ENCODE results near the gene DICER1. TPM values are rescaled to one million over a fixed set of nuclear protein-coding genes. Genes with fewer than 3 reads are reported as not detected.

DICER1 gene
- total RNA-seq, 1 donor from 2014 or later = 66.4 TPM

DNA sequence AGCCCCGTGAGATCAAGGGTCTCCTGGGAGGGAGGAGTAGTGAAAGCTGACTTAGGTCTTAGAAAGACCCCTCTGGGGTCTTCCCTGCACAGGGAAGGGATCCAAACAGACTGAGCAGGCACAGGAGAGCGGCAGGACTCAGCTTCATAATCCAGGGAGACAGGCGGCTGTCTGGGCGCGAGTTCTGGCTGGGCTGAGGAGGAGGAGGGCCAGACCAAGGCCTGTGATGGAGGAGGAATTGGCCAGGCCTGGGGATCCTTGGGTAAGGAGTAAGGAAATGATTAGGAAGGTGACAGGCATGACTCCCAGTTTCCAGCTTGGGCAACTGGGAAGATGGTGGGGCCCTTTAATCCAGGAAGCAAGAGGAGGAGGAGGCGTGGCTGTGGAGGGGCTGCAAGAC is 93.1 kb downstream of the DICER1 start:
- Histone ChIP-seq H3K9me3 (no peaks in the 10 kb centered on the region), H3K27me3 (ENCODE audit: low read depth) (no peaks in the 10 kb centered on the region), H3K4me3 (no peak overlapping the region), H3K36me3 (no peaks in the 10 kb centered on the region), H3K4me1 (no peaks in the 10 kb centered on the region), H3K27ac (no peak overlapping the region)
- DNase-seq = no peak
- intact Hi-C loops (cut with DNase I) = no loop called here
- no peak for ATAC-seq
- TF ChIP-seq, protein P1, sequence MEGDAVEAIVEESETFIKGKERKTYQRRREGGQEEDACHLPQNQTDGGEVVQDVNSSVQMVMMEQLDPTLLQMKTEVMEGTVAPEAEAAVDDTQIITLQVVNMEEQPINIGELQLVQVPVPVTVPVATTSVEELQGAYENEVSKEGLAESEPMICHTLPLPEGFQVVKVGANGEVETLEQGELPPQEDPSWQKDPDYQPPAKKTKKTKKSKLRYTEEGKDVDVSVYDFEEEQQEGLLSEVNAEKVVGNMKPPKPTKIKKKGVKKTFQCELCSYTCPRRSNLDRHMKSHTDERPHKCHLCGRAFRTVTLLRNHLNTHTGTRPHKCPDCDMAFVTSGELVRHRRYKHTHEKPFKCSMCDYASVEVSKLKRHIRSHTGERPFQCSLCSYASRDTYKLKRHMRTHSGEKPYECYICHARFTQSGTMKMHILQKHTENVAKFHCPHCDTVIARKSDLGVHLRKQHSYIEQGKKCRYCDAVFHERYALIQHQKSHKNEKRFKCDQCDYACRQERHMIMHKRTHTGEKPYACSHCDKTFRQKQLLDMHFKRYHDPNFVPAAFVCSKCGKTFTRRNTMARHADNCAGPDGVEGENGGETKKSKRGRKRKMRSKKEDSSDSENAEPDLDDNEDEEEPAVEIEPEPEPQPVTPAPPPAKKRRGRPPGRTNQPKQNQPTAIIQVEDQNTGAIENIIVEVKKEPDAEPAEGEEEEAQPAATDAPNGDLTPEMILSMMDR (IDR thresholded peaks at IDR 0.05) = no peak

DNA sequence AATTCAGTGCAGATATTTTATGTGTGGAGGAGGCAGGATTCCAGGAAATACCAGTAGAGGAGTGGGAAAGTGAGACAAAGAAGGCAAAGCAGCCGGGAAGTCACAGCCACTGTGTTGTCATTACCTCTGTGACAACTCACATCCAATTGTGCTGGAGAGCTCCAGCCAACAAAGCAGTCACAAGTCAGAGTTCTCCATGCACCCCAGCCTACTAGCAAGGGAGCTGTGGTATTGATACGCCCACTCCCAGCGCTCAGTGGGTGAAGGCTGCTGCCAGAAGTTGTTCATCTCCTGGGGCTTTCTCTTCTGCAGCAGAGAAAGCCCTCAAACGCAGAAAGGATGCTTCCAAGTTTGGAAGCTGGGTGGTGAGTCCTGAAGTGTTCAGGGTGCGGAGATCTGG is 93.9 kb downstream of the DICER1 start:
- no peak for DNase-seq
- no peak for ATAC-seq
- H3K4me1 ChIP-seq = no peaks in the 10 kb centered on the region

GRCh38 chr14:95062946-95063345 is 94.4 kb downstream of the DICER1 start:
- ATAC-seq (no peak), DNase-seq (no peak)
- no peak overlapping the region for H3K4me3 ChIP-seq
- H3K4me1 ChIP-seq = no peaks in the 10 kb centered on the region
- TF ChIP-seq, protein P1 (IDR thresholded peaks at IDR 0.05) = no peak
- H3K36me3 ChIP-seq = no peaks in the 10 kb centered on the region
- intact Hi-C loops (cut with DNase I) = no loop called here
- H3K27me3 ChIP-seq (ENCODE audit: low read depth) = no peaks in the 10 kb centered on the region
- no peaks in the 10 kb centered on the region for H3K9me3 ChIP-seq
- H3K27ac ChIP-seq = no peak overlapping the region

More for the DNA sequence above, 93.9 kb downstream of the DICER1 start:
- TF ChIP-seq, protein P1 (IDR thresholded peaks at IDR 0.05) = no peak
- Histone ChIP-seq H3K36me3 (no peaks in the 10 kb centered on the region), H3K27me3 (ENCODE audit: low read depth) (no peaks in the 10 kb centered on the region), H3K4me3 (no peak overlapping the region), H3K9me3 (no peaks in the 10 kb centered on the region), H3K27ac (no peak overlapping the region)
- intact Hi-C loops (cut with DNase I) = no loop called here

DNA sequence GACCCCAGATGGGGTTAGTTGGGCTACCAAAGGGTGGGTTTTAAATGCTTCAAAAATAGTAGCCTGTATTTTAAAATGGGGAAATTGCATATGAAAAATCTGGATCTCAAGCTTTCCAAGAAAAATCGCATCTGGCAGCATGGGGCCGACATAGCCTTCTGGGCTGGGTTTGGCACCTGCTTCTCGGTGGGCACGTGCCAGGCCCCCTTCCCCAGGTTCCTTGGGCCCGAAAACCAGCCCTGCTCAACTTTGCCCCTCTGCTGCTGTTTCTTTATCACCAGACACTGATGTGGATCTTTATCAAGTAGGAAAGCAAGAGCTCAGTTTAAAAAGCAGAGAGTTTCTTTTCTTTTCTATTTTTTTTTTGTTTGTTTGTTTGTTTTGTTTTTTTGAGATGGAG is 95.1 kb downstream of the DICER1 start:
- H3K4me1 ChIP-seq = no peaks in the 10 kb centered on the region
- H3K36me3 ChIP-seq = no peaks in the 10 kb centered on the region
- no peak overlapping the region for H3K27ac ChIP-seq
- TF ChIP-seq, protein P1 (IDR thresholded peaks at IDR 0.05) = no peak
- intact Hi-C loops (cut with DNase I) = no loop called here
- no peak overlapping the region for H3K4me3 ChIP-seq
- no peaks in the 10 kb centered on the region for H3K27me3 ChIP-seq (ENCODE audit: low read depth)
- no peak for ATAC-seq
- no peak for DNase-seq
- H3K9me3 ChIP-seq = no peaks in the 10 kb centered on the region

DNA sequence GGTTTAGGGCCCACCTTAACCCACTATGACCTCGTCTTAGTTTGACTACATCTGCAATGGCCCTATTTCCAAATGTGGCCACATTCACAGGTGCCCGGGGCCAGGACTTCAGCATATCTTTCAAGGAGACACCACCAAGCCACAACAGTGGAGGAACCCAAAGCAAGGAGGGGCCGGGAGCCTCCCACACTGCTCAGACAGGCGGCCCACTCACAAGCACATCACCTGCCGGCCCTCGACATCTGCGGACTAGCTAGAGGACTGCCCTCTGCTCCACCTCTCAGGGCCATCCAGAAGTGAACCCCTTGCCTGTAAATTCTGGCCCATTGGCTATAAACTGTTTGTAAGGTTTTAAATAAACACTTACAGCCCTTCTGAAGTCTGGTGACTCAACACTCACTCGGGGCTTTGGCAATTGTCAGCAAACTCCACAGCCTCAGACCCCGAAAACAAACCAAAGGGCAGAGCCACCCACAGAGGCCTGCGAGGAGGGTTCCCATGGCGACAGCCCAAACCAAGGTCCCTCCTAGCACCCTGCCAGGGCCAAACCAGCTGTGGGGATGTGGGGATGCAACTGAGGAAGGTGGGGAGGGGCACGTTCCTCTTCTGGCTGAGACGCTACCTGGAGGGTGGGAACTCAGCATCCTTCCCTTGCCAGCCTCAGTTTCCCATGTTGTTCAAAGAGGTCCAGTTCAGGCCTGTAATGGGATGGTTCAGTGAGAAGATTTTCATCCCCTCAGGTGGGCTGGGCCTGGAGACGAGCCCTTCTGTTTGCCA is 95.8 kb downstream of the DICER1 start:
- ATAC-seq (peak in 1 of 2 donors; percentile 14), DNase-seq (no peak)
- Histone ChIP-seq H3K27me3 (ENCODE audit: low read depth) (no peaks in the 10 kb centered on the region), H3K36me3 (no peaks in the 10 kb centered on the region), H3K27ac (no peak overlapping the region), H3K4me1 (no peaks in the 10 kb centered on the region), H3K9me3 (no peaks in the 10 kb centered on the region), H3K4me3 (no peak overlapping the region)
- TF ChIP-seq, protein P1 (IDR thresholded peaks at IDR 0.05) = no peak
- intact Hi-C loops (cut with DNase I) = no loop called here
